ENCODE measurements around the gene ZNRF3. TPM values are rescaled to one million over a fixed set of nuclear protein-coding genes. Genes with fewer than 3 reads are reported as not detected.

ZNRF3 gene
- total RNA-seq, 1 experiment from 2014 or later, result 8.1 TPM

DNA sequence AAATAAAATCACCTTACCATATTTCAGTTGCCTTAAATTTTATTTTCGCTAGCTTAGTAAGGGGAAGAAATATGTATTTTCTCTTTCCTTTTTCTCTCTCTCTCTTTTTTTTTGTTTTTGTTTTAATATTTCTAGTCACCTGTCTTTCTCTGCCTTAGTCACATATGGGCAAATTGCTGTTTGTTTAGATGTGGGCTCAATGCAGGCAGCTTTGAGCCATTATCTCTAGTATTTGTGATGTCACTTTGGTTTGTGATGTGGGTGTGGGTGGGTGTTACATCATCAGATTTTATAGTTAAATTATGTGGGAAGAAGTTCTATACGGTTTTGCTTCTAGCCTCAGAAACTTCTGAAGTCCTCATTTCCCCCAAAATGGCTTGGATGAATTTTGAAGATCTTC lies 178.4 kb downstream of the ZNRF3 start, which contains the start of gene C22orf31:
Gene C22orf31 (minus strand): TSS at position 59 of the 400 bp plus-strand sequence. CDS start 39 bp downstream, at position 20.
- no TSS peak for BruUV-seq (replicated peaks)
- no peaks in the 10 kb centered on the region for H3K36me3 ChIP-seq (ENCODE audit: low read depth, low read length)
- no peaks in the 10 kb centered on the region for H3K27me3 ChIP-seq (ENCODE audit: low read length)
- ChIA-PET POLR2A (ENCODE audit: unreplicated experiment) (no interaction called here), CTCF (no interaction called here)
- DNase-seq (no peak), ATAC-seq (no peak)
- H3K9ac ChIP-seq (ENCODE audit: low read length), result no peak within 1 kb of the TSS
- no peaks in the 10 kb centered on the region for H4K20me1 ChIP-seq (ENCODE audit: low read length)
- H3K4me3 ChIP-seq (ENCODE audit: low read length), result no peak within 1 kb of the TSS
- no peaks in the 10 kb centered on the region for H3F3A ChIP-seq (ENCODE audit: low read length, unreplicated experiment)
- H3K4me1 ChIP-seq (ENCODE audit: insufficient read depth, low read length), result no peaks in the 10 kb centered on the region
- no peaks in the 10 kb centered on the region for H3K9me3 ChIP-seq (ENCODE audit: low read length)
- no peaks in the 10 kb centered on the region for H3K9me2 ChIP-seq (replicated peaks; ENCODE audit: low read length)
- no peak within 1 kb of the TSS for H3K27ac ChIP-seq (ENCODE audit: low read length)
- intact Hi-C loops (cut with micrococcal nuclease), result no loop called here
- no peaks in the 10 kb centered on the region for H3K79me2 ChIP-seq (ENCODE audit: low read length)
- TF ChIP-seq, protein P1, sequence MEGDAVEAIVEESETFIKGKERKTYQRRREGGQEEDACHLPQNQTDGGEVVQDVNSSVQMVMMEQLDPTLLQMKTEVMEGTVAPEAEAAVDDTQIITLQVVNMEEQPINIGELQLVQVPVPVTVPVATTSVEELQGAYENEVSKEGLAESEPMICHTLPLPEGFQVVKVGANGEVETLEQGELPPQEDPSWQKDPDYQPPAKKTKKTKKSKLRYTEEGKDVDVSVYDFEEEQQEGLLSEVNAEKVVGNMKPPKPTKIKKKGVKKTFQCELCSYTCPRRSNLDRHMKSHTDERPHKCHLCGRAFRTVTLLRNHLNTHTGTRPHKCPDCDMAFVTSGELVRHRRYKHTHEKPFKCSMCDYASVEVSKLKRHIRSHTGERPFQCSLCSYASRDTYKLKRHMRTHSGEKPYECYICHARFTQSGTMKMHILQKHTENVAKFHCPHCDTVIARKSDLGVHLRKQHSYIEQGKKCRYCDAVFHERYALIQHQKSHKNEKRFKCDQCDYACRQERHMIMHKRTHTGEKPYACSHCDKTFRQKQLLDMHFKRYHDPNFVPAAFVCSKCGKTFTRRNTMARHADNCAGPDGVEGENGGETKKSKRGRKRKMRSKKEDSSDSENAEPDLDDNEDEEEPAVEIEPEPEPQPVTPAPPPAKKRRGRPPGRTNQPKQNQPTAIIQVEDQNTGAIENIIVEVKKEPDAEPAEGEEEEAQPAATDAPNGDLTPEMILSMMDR (conservative IDR thresholded peaks at IDR 0.05; ENCODE audit: low read depth, low read length), result no peak
- TF ChIP-seq EZH2phosphoT487 (IDR thresholded peaks at IDR 0.05; ENCODE audit: borderline replicate concordance, low read length) (no peak), EZH2 (IDR thresholded peaks at IDR 0.05; ENCODE audit: low read length, unreplicated experiment) (no peak)
- H2AFZ ChIP-seq (ENCODE audit: low read length), result no peak within 1 kb of the TSS
- H3K4me2 ChIP-seq (ENCODE audit: low read length), result no peak within 1 kb of the TSS

DNA sequence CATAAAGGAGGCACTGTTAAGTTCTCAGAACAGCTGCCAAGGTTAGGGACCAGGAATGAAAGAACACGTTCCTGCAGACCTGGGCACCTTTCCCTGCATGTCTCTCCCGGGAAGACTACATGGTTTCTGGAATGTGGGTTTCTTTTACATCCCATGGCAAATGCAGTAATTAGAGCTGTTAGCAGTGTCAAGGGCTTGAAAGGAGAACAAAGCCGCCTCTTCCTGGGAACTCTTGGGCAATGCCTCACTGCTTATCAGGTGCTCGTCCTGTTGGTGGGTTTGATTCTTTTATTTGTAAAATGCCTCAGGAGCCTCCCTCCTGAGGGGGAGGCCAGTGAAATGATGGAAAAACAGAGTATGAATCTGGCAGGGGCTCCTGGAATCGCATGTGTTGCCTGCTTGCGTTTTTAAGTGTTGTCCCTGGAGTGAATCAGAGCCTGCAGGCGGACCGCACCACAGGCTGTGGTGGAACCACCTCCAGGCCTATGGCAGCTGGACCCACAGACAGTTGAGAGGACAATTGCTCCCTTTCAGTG lies 179.0 kb downstream of the ZNRF3 start:
- H3K27me3 ChIP-seq (ENCODE audit: low read length), result no peaks in the 10 kb centered on the region
- H3K4me3 ChIP-seq (ENCODE audit: low read length), result no peak overlapping the region
- no peaks in the 10 kb centered on the region for H3K4me1 ChIP-seq (ENCODE audit: insufficient read depth, low read length)
- CTCF ChIA-PET, result no interaction called here
- H3K9me3 ChIP-seq (ENCODE audit: low read length), result no peaks in the 10 kb centered on the region
- DNase-seq (no peak), ATAC-seq (no peak)
- no peaks in the 10 kb centered on the region for H4K20me1 ChIP-seq (ENCODE audit: low read length)
- H3F3A ChIP-seq (ENCODE audit: low read length, unreplicated experiment), result no peaks in the 10 kb centered on the region
- no peak for TF ChIP-seq EZH2 (IDR thresholded peaks at IDR 0.05; ENCODE audit: low read length, unreplicated experiment)
- TF ChIP-seq, protein P1 (conservative IDR thresholded peaks at IDR 0.05; ENCODE audit: low read depth, low read length), result no peak
- no peak for TF ChIP-seq EZH2phosphoT487 (IDR thresholded peaks at IDR 0.05; ENCODE audit: borderline replicate concordance, low read length)
- no peak overlapping the region for H3K9ac ChIP-seq (ENCODE audit: low read length)
- POLR2A ChIA-PET (ENCODE audit: unreplicated experiment), result no interaction called here
- no peak overlapping the region for H2AFZ ChIP-seq (ENCODE audit: low read length)
- no peaks in the 10 kb centered on the region for H3K9me2 ChIP-seq (replicated peaks; ENCODE audit: low read length)
- no peaks in the 10 kb centered on the region for H3K36me3 ChIP-seq (ENCODE audit: low read depth, low read length)
- no peak overlapping the region for H3K4me2 ChIP-seq (ENCODE audit: low read length)
- no peaks in the 10 kb centered on the region for H3K79me2 ChIP-seq (ENCODE audit: low read length)
- no TSS peak for BruUV-seq (replicated peaks)
- no peak overlapping the region for H3K27ac ChIP-seq (ENCODE audit: low read length)
- intact Hi-C loops (cut with micrococcal nuclease), result no loop called here

- no peaks in the 10 kb centered on the region for H3K27me3 ChIP-seq (ENCODE audit: low read length)
- no peaks in the 10 kb centered on the region for H3K9me3 ChIP-seq (ENCODE audit: low read length)
- TF ChIP-seq EZH2phosphoT487 (IDR thresholded peaks at IDR 0.05; ENCODE audit: borderline replicate concordance, low read length), result no peak
- TF ChIP-seq, protein P1 (conservative IDR thresholded peaks at IDR 0.05; ENCODE audit: low read depth, low read length), result no peak
- TF ChIP-seq EZH2 (IDR thresholded peaks at IDR 0.05; ENCODE audit: low read length, unreplicated experiment), result no peak
- H3K79me2 ChIP-seq (ENCODE audit: low read length), result no peaks in the 10 kb centered on the region
- no peak overlapping the region for H3K27ac ChIP-seq (ENCODE audit: low read length)
- no peak overlapping the region for H3K4me3 ChIP-seq (ENCODE audit: low read length)
- H3K36me3 ChIP-seq (ENCODE audit: low read depth, low read length), result no peaks in the 10 kb centered on the region
- POLR2A ChIA-PET (ENCODE audit: unreplicated experiment), result no interaction called here
- no peak for ATAC-seq
- CTCF ChIA-PET, result no interaction called here
- no peak overlapping the region for H3K4me2 ChIP-seq (ENCODE audit: low read length)
- no peaks in the 10 kb centered on the region for H4K20me1 ChIP-seq (ENCODE audit: low read length)
- intact Hi-C loops (cut with micrococcal nuclease), result no loop called here
- no peak for DNase-seq
- no peak overlapping the region for H3K9ac ChIP-seq (ENCODE audit: low read length)
- H2AFZ ChIP-seq (ENCODE audit: low read length), result no peak overlapping the region
- H3K9me2 ChIP-seq (replicated peaks; ENCODE audit: low read length), result no peaks in the 10 kb centered on the region
- BruUV-seq (replicated peaks), result no TSS peak
- H3F3A ChIP-seq (ENCODE audit: low read length, unreplicated experiment), result no peaks in the 10 kb centered on the region
- no peaks in the 10 kb centered on the region for H3K4me1 ChIP-seq (ENCODE audit: insufficient read depth, low read length)
Observed at GRCh38 chr22:29065468-29066190, 182.3 kb downstream of the ZNRF3 start.
